PC-9 (cell line): ENCODE results near the gene TP53TG3B. TPM values are rescaled to one million over a fixed set of nuclear protein-coding genes. Genes with fewer than 3 reads are reported as not detected.
"Not testable (repeated sequence)": the region's sequence is repeated elsewhere in the genome, so short reads cannot be mapped to it uniquely, and the experiment has no call there.

Experiments used
- Bru-seq: library from RNA; stranded (reverse); fragments of 400-500 nt; gene quantifications from one replicate; lab custom pipeline; 2021; lab: Mats Ljungman, UMichigan
- BruChase-seq, 2 experiments: library from RNA; stranded (reverse); fragments of 400-500 nt; gene quantifications; one replicate each; lab custom pipeline; 2021; lab: Mats Ljungman, UMichigan
- BruUV-seq: library from RNA; stranded (reverse); fragments of 400-500 nt; replicated peaks from 2 replicates; lab custom pipeline; 2021; lab: Mats Ljungman, UMichigan
- CTCF ChIA-PET: fragments of 300-600 bp; sonication (Branson Sonifier 250); formaldehyde crosslinking; loops from one replicate; lab custom pipeline; 2022; ENCODE audit warnings: antibody characterized with exemption; lab: Charles Lee
- POLR2A ChIA-PET: fragments of 300-600 bp; sonication (Branson Sonifier 250); formaldehyde crosslinking; loops from one replicate; lab custom pipeline; 2022; ENCODE audit warnings: antibody characterized with exemption; ENCODE audit not compliant: unreplicated experiment; lab: Charles Lee
- DNase-seq, 2 experiments: peaks; one replicate each; pipeline versions ENCODE4 v3.0.0 to v3.0.0-alpha.2; 2015 to 2022; ENCODE audit warnings: mixed read lengths in 1 of 2
- H2AFZ ChIP-seq: fragments of 200-600 bp; sonication (generic); 2 replicates; pipeline ENCODE4 v1.8.1; 2017; ENCODE audit warnings: antibody characterized with exemption
- H3F3A ChIP-seq: fragments of 200-600 bp; sonication (generic); 2 replicates; pipeline ENCODE4 v1.8.1; 2017; ENCODE audit warnings: antibody characterized with exemption, mild to moderate bottlenecking, low read depth; ENCODE audit not compliant: insufficient read depth
- H3K27ac ChIP-seq: fragments of 200-600 bp; sonication (generic); 2 replicates; pipeline ENCODE4 v1.6.1; 2016; ENCODE audit warnings: mixed run types
- H3K27me3 ChIP-seq: fragments of 200-600 bp; sonication (generic); 2 replicates; pipeline ENCODE4 v1.6.1; 2016; ENCODE audit warnings: low read depth, mixed run types; ENCODE audit not compliant: insufficient read depth
- H3K36me3 ChIP-seq: fragments of 200-600 bp; sonication (generic); 2 replicates; pipeline ENCODE4 v1.6.1; 2016; ENCODE audit warnings: low read depth, mixed run types
- H3K4me1 ChIP-seq: fragments of 200-600 bp; sonication (generic); replicated peaks from 2 replicates; pipeline ENCODE4 v1.6.1; 2016; ENCODE audit warnings: mixed run types; ENCODE audit not compliant: insufficient read depth
- H3K4me2 ChIP-seq: fragments of 200-600 bp; sonication (generic); 2 replicates; pipeline ENCODE4 v1.6.1; 2017; ENCODE audit warnings: mixed run types
- H3K4me3 ChIP-seq: fragments of 200-600 bp; sonication (generic); 2 replicates; pipeline ENCODE4 v1.6.1; 2016; ENCODE audit warnings: mixed run types
- H3K79me2 ChIP-seq: fragments of 200-600 bp; sonication (generic); 2 replicates; pipeline ENCODE4 v1.6.1; 2017; ENCODE audit warnings: low read depth, mixed run types
- H3K9me2 ChIP-seq: fragments of 200-600 bp; sonication (generic); 2 replicates; pipeline ENCODE4 v1.8.1; 2017; ENCODE audit warnings: mild to moderate bottlenecking; ENCODE audit not compliant: insufficient read depth
- H3K9me3 ChIP-seq: fragments of 200-600 bp; sonication (generic); 2 replicates; pipeline ENCODE4 v1.8.1; 2016; ENCODE audit warnings: low read depth; ENCODE audit not compliant: insufficient read depth
- H4K20me1 ChIP-seq: fragments of 200-600 bp; sonication (generic); 2 replicates; pipeline ENCODE4 v1.8.1; 2017; ENCODE audit not compliant: insufficient read depth
- intact Hi-C: fragments of 100-400 bp; cut with micrococcal nuclease; formaldehyde crosslinking; loops from one replicate; pipeline ENCODE4 v1.10.0; 2022; ENCODE audit not compliant: unreplicated experiment
- long read RNA-seq: library from polyadenylated mRNA; stranded (forward); transcript quantifications from one replicate; pipeline ENCODE4 v2.0.0, GENCODE V29; 2022
- total RNA-seq: library from RNA; stranded (reverse); gene quantifications from 2 replicates; pipeline ENCODE4 v1.2.3, GENCODE V29; 2021

Gene TP53TG3B, protein sequence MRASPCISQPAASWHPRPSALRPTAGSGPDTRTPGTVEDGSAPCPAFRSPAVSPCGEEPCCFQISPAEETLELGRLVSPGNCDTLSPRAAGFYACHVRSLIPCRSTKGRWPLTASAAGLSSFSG
- total RNA-seq (not detected in 2 replicates), Bru-seq, nascent RNA (not detected), BruChase-seq, experiment 1, labeled RNA remaining after a 2-hour chase (not detected), BruChase-seq, experiment 2, labeled RNA remaining after a 6-hour chase (not detected)
- long read RNA-seq: 0 reads

DNA sequence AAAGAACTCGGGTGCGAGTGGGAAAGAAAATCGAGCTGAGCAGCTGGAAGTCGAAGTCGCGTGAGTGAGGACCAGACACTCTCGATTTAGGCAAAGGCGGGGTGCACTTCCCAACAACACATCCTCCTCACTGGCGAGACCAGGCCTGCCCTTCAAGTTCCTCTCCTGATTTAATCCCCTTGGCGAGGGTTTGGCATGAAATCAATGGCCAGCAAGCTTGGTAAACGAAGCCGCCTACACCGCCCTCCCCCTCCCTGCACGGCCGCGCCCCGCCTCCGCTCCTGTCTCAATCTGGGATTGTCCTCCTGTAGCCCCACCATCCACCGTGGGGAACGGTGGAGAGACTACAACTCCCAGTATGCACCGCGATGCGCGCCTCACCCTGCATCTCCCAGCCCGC is at the start of gene TP53TG3B:
Gene TP53TG3B (plus strand): TSS at position 301 of the 400 bp plus-strand sequence. CDS start 68 bp downstream, at position 369.
- H3K9me2 ChIP-seq, BruUV-seq, H3K27me3 ChIP-seq, DNase-seq, CTCF ChIA-PET, H2AFZ ChIP-seq, H3K36me3 ChIP-seq, H3K79me2 ChIP-seq, H4K20me1 ChIP-seq, H3K4me2 ChIP-seq, POLR2A ChIA-PET, H3K9me3 ChIP-seq, H3K4me3 ChIP-seq, intact Hi-C loops, H3K4me1 ChIP-seq, H3F3A ChIP-seq, H3K27ac ChIP-seq: not testable (repeated sequence)

DNA sequence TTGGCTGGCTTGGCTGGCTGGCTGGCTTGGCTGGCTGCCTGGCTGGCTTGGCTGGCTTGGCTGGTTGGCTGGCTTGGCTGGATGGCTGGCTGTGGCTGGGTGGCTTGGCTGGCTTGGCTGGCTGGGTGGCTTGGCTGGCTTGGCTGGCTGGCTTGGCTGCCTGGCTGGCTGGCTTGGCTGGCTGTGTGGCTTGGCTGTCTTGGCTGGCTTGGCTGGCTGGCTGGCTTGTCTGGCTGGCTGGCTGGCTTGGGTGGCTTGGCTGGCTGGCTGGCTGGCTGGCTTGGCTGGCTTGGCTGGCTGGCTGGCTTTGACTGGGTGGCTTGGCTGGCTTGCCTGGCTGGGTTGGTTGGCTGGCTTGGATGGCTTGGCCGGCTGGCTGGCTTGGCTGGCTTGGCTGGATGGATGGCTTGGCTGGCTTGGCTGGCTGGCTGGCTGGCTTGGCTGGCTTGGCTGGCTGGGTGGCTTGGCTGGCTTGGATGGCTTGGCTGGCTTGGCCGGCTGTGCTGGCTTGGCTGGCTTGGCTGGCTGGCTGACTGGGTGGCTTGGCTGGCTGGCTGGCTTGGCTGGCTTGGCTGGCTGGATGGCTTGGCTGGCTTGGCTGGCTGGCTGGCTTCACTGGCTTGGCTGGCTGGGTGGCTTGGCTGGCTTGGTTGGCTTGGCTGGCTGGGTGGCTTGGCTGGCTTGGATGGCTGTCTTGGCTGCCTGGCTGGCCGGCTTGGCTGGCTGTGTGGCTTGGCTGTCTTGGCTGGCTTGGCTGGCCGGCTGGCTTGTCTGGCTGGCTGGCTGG is 24.2 kb upstream of the TP53TG3B start:
- DNase-seq: peak in 1 of 2 experiments; percentile 27
- H3K27ac ChIP-seq, H3F3A ChIP-seq, H2AFZ ChIP-seq, CTCF ChIA-PET, H3K4me2 ChIP-seq, H3K9me3 ChIP-seq, BruUV-seq, H3K27me3 ChIP-seq, H3K36me3 ChIP-seq, H3K4me3 ChIP-seq, H3K4me1 ChIP-seq, H3K79me2 ChIP-seq, H4K20me1 ChIP-seq, POLR2A ChIA-PET, intact Hi-C loops, H3K9me2 ChIP-seq: not testable (repeated sequence)

DNA sequence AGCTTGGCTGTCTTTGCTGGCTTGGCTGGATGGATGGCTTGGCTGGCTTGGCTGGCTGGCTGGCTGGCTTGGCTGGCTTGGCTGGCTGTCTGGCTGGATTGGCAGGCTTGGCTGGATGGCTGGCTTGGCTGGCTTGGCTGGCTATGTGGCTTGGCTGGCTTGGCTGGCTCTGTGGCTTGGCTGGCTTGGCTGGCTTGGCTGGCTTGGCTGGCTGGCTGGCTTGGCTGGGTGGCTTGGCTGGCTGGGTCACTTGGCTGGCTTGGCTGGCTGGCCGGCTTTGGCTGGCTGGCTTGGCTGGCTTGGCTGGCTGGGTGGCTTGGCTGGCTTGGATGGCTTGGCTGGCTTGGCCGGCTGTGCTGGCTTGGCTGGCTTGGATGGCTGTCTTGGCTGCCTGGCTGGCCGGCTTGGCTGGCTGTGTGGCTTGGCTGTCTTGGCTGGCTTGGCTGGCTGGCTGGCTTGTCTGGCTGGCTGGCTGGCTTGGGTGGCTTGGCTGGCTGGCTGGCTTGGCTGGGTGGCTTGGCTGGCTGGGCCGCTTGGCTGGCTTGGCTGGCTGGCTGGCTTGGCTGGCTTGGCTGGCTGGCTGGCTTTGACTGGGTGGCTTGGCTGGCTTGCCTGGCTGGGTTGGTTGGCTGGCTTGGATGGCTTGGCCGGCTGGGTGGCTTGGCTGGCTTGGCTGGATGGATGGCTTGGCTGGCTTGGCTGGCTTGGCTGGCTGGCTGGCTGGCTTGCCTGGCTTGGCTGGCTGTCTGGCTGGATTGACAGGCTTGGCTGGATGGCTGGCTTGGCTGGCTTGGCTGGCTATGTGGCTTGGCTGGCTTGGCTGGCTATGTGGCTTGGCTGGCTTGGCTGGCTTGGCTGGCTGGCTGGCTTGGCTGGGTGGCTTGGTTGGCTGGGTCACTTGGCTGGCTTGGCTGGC is 22.8 kb upstream of the TP53TG3B start:
- H3K27me3 ChIP-seq, H3K4me3 ChIP-seq, H3K4me2 ChIP-seq, H3K9me3 ChIP-seq, H3F3A ChIP-seq, intact Hi-C loops, H4K20me1 ChIP-seq, H3K36me3 ChIP-seq, BruUV-seq, POLR2A ChIA-PET, H3K79me2 ChIP-seq, CTCF ChIA-PET, H3K27ac ChIP-seq, H3K4me1 ChIP-seq, H2AFZ ChIP-seq, H3K9me2 ChIP-seq: not testable (repeated sequence)
- DNase-seq: peak in 1 of 2 experiments; percentile 34

DNA sequence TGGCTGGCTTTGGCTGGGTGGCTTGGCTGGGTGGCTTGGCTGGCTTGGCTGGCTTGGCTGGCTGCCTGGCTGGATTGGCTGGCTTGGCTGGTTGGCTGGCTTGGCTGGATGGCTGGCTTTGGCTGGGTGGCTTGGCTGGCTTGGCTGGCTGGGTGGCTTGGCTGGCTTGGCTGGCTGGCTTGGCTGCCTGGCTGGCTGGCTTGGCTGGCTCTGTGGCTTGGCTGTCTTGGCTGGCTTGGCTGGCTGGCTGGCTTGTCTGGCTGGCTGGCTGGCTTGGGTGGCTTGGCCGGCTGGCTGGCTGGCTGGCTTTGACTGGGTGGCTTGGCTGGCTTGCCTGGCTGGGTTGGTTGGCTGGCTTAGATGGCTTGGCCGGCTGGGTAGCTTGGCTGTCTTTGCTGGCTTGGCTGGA is 22.1 kb upstream of the TP53TG3B start:
- H3K4me2 ChIP-seq, H3K27me3 ChIP-seq, H3K9me2 ChIP-seq, H3K79me2 ChIP-seq, H4K20me1 ChIP-seq, H3F3A ChIP-seq, H3K9me3 ChIP-seq, POLR2A ChIA-PET, intact Hi-C loops, H3K36me3 ChIP-seq, H3K4me1 ChIP-seq, BruUV-seq, H2AFZ ChIP-seq, CTCF ChIA-PET, H3K4me3 ChIP-seq, H3K27ac ChIP-seq: not testable (repeated sequence)
- DNase-seq: peak in 1 of 2 experiments; percentile 12

DNA sequence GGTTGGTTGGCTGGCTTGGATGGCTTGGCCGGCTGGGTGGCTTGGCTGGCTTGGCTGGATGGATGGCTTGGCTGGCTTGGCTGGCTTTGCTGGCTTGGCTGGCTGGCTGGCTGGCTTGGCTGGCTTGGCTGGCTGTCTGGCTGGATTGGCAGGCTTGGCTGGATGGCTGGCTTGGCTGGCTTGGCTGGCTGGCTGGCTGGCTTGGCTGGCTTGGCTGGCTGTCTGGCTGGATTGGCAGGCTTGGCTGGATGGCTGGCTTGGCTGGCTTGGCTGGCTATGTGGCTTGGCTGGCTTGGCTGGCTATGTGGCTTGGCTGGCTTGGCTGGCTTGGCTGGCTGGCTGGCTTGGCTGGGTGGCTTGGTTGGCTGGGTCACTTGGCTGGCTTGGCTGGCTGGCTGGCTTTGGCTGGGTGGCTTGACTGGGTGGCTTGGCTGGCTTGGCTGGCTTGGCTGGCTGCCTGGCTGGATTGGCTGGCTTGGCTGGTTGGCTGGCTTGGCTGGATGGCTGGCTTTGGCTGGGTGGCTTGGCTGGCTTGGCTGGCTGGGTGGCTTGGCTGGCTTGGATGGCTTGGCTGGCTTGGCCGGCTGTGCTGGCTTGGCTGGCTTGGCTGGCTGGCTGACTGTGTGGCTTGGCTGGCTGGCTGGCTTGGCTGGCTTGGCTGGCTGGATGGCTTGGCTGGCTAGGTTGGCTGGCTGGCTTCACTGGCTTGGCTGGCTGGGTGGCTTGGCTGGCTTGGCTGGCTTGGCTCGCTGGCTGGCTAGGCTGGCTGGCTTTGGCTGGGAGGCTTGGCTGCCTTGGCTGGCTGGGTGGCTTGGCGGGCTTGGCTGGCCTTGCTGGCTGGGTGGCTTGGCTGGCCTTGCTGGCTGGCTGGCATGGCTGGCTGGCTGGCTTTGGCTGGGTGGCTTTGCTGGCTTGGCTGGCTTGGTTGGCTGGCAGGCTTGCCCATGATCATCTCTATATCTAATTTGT is 21.3 kb upstream of the TP53TG3B start:
- H3F3A ChIP-seq, H3K9me3 ChIP-seq, H3K27ac ChIP-seq, H4K20me1 ChIP-seq, H2AFZ ChIP-seq, BruUV-seq, POLR2A ChIA-PET, H3K9me2 ChIP-seq, H3K36me3 ChIP-seq, H3K4me1 ChIP-seq, CTCF ChIA-PET, H3K79me2 ChIP-seq, H3K27me3 ChIP-seq, H3K4me3 ChIP-seq, H3K4me2 ChIP-seq, intact Hi-C loops: not testable (repeated sequence)
- peak in 1 of 2 experiments; percentile 25 for DNase-seq
